CD14-positive monocyte (primary cell): ENCODE measurements around the gene PTPRN2. TPM values are rescaled to one million over a fixed set of nuclear protein-coding genes. Genes with fewer than 3 reads are reported as not detected.

Experiments used
- DNase-seq, 3 donors: peaks; one replicate each; pipeline ENCODE4 v3.0.0-alpha.2; 2011 to 2022
- H2AFZ ChIP-seq: 2 replicates; pipeline ENCODE4 v1.6.0; 2012; ENCODE audit warnings: mild to moderate bottlenecking, low read depth, low read length, inconsistent platforms; ENCODE audit not compliant: insufficient read depth, poor library complexity, severe bottlenecking
- H3K27ac ChIP-seq, 2 donors: 1 replicate in 1 of 2; 2 replicates in 1 of 2; pipeline ENCODE4 v1.5.1; 2012 to 2013; ENCODE audit warnings: low read length in 2 of 2, control low read depth in 1 of 2, inconsistent platforms in 1 of 2, low read depth in 1 of 2, mild to moderate bottlenecking in 1 of 2
- H3K27me3 ChIP-seq, 2 donors: one replicate each; pipeline versions ENCODE4 v1.6.0 to v1.6.1; 2011 to 2013; ENCODE audit warnings: low read length in 2 of 2; ENCODE audit not compliant: control insufficient read depth in 2 of 2, insufficient read depth in 2 of 2
- H3K36me3 ChIP-seq, 2 donors: replicated peaks in 1 of 2; 1 replicate in 1 of 2; 2 replicates in 1 of 2; pipeline versions ENCODE4 v1.5.1 to v1.6.1; 2012 to 2013; ENCODE audit warnings: low read length in 2 of 2, control low read depth in 1 of 2, inconsistent platforms in 1 of 2, mild to moderate bottlenecking in 1 of 2; ENCODE audit not compliant: insufficient read depth in 2 of 2, control insufficient read depth in 1 of 2
- H3K4me1 ChIP-seq, 2 donors: 1 replicate in 1 of 2; 2 replicates in 1 of 2; pipeline versions ENCODE4 v1.5.1 to v1.6.1; 2012 to 2013; ENCODE audit warnings: low read length in 2 of 2, control low read depth in 1 of 2, inconsistent platforms in 1 of 2, mild to moderate bottlenecking in 1 of 2, moderate library complexity in 1 of 2; ENCODE audit not compliant: insufficient read depth in 2 of 2, control insufficient read depth in 1 of 2
- H3K4me2 ChIP-seq: replicated peaks from 2 replicates; pipeline ENCODE3; 2012; ENCODE audit warnings: low read length, moderate library complexity, mild to moderate bottlenecking; ENCODE audit not compliant: poor library complexity, severe bottlenecking; ENCODE audit errors: extremely low read depth
- H3K4me3 ChIP-seq, 3 experiments: fragments of 200-600 bp in 1 of 3; sonication (generic) in 1 of 3; replicated peaks in 1 of 3; 1 replicate in 2 of 3; 2 replicates in 1 of 3; pipeline ENCODE4 v1.5.1; 2011 to 2013; ENCODE audit warnings: low read length in 3 of 3, mild to moderate bottlenecking in 3 of 3, control low read depth in 2 of 3, low read depth in 2 of 3, inconsistent platforms in 1 of 3, moderate library complexity in 1 of 3
- H3K79me2 ChIP-seq: 2 replicates; pipeline ENCODE4 v1.6.0; 2012; ENCODE audit warnings: mild to moderate bottlenecking, control low read depth, inconsistent platforms, low read length, moderate library complexity; ENCODE audit not compliant: insufficient read depth
- H3K9ac ChIP-seq: 2 replicates; pipeline ENCODE4 v1.6.0; 2017; ENCODE audit warnings: low read length, mild to moderate bottlenecking; ENCODE audit not compliant: insufficient read depth, poor library complexity, severe bottlenecking
- H3K9me3 ChIP-seq, 2 donors: replicated peaks in 1 of 2; 1 replicate in 1 of 2; 2 replicates in 1 of 2; pipeline versions ENCODE4 v1.5.1 to v1.6.1; 2012 to 2013; ENCODE audit warnings: low read length in 2 of 2, control low read depth in 1 of 2; ENCODE audit not compliant: control insufficient read depth in 1 of 2, insufficient read depth in 1 of 2
- H4K20me1 ChIP-seq: 2 replicates; pipeline ENCODE4 v1.6.0; 2012; ENCODE audit warnings: mild to moderate bottlenecking, low read length, control low read depth, moderate library complexity; ENCODE audit not compliant: insufficient read depth
- H3K27ac Mint-ChIP-seq, 7 donors: one replicate each; pipeline ENCODE4 v1.8.0; 2020; ENCODE audit warnings: mild to moderate bottlenecking in 7 of 7, mixed read lengths in 7 of 7, moderate library complexity in 6 of 7, inconsistent platforms in 2 of 7
- H3K27me3 Mint-ChIP-seq, 3 donors: one replicate each; pipeline ENCODE4 v1.8.0; 2021 to 2022; ENCODE audit warnings: low read depth in 3 of 3, mild to moderate bottlenecking in 3 of 3, mixed read lengths in 3 of 3, moderate library complexity in 3 of 3, inconsistent platforms in 1 of 3
- H3K36me3 Mint-ChIP-seq, 2 donors: one replicate each; pipeline ENCODE4 v1.8.0; 2020; ENCODE audit warnings: mixed read lengths in 2 of 2, inconsistent platforms in 1 of 2, mild to moderate bottlenecking in 1 of 2
- H3K4me1 Mint-ChIP-seq: one replicate; pipeline ENCODE4 v1.8.0; 2020; ENCODE audit warnings: mild to moderate bottlenecking, mixed read lengths
- H3K4me3 Mint-ChIP-seq, 2 donors: one replicate each; pipeline ENCODE4 v1.8.0; 2020; ENCODE audit warnings: mild to moderate bottlenecking in 2 of 2, mixed read lengths in 2 of 2, moderate library complexity in 1 of 2
- H3K9me3 Mint-ChIP-seq, 7 donors: one replicate each; pipeline ENCODE4 v1.8.0; 2020 to 2022; ENCODE audit warnings: mixed read lengths in 7 of 7, mild to moderate bottlenecking in 6 of 7, moderate library complexity in 6 of 7, inconsistent platforms in 2 of 7
- WGBS: methylation state at CpG from one replicate; pipeline ENCODE4 v1.1.5; 2013; ENCODE audit warnings: missing lambda C conversion rate; ENCODE audit not compliant: insufficient coverage; 5-methylcytosine and 5-hydroxymethylcytosine counted together
- intact Hi-C, 2 donors: fragments of 100-400 bp; cut with micrococcal nuclease; formaldehyde crosslinking; loops; one replicate each; pipeline versions ENCODE4 v1.15.0 to v1.15.1; 2023
- polyA plus RNA-seq, 3 donors: library from polyadenylated mRNA; depleted of rRNA in 1 of 3; unstranded in 2 of 3; stranded (reverse) in 1 of 3; fragments of 300-500 nt in 2 of 3; fragments of >200 nt in 1 of 3; fragmentation: Illumina TruSeq in 2 of 3; gene quantifications; 1 replicate in 2 of 3; 2 replicates in 1 of 3; pipeline ENCODE4 v1.2.3, GENCODE V29; 2012 to 2021
- TF ChIP-seq, protein P1 (sequence below): fragments of 200-600 bp; IDR thresholded peaks from one replicate; pipeline ENCODE4 v1.8.0; 2022; ENCODE audit warnings: antibody characterized with exemption, mild to moderate bottlenecking

Gene PTPRN2
- polyA plus RNA-seq, 3 donors: 0.25 to 1.4 (median 0.97) TPM

DNA sequence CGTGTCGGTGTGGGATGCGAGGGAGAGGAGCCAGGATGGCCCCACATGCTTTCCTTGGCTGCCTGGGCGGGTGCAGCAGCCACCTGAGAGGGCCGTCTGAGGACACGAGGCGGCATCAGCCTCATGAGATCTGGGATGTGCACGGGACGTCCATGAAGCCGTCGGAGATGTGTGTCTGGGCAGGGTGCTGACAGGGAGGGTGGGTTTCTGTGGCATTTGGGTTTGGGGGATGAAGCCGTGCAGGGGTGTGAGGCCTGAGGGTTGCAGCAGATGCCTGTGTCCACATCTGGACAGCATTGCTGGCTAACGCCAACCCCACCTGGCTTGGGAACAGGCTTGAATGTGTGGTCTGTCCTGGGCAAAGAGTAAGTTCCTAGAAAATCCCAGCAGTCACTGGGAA is 1071.3 kb downstream of the PTPRN2 start:
- intact Hi-C loops: no loop called here
- H3K79me2 ChIP-seq: no peaks in the 10 kb centered on the region
- H3K4me1 Mint-ChIP-seq: no peaks in the 10 kb centered on the region
- H3K36me3 ChIP-seq: no peaks in the 10 kb centered on the region
- DNase-seq: no peak
- H3K9me3 Mint-ChIP-seq: peaks cover 0 to 5% (median 2%) of the 10 kb centered on the region in 7 donors
- no peak overlapping the region for H3K4me3 ChIP-seq
- H3K4me2 ChIP-seq: no peak overlapping the region
- 94% methylated on average over 6 of the region's 13 CpGs for WGBS
- no peaks in the 10 kb centered on the region for H3K4me1 ChIP-seq
- H3K27me3 Mint-ChIP-seq: peaks cover 6 to 12% (median 12%) of the 10 kb centered on the region in 3 donors
- H4K20me1 ChIP-seq: no peaks in the 10 kb centered on the region
- H3K27ac ChIP-seq: no peak overlapping the region
- H3K9ac ChIP-seq: no peak overlapping the region
- H3K36me3 Mint-ChIP-seq: no peaks in the 10 kb centered on the region
- peak overlapping the region in 2 of 7 donors; percentile 11 to 16 for H3K27ac Mint-ChIP-seq
- H3K9me3 ChIP-seq: no peaks in the 10 kb centered on the region
- H3K27me3 ChIP-seq: no peaks in the 10 kb centered on the region
- no peak overlapping the region for H3K4me3 Mint-ChIP-seq
- H2AFZ ChIP-seq: no peak overlapping the region
- TF ChIP-seq, protein P1, sequence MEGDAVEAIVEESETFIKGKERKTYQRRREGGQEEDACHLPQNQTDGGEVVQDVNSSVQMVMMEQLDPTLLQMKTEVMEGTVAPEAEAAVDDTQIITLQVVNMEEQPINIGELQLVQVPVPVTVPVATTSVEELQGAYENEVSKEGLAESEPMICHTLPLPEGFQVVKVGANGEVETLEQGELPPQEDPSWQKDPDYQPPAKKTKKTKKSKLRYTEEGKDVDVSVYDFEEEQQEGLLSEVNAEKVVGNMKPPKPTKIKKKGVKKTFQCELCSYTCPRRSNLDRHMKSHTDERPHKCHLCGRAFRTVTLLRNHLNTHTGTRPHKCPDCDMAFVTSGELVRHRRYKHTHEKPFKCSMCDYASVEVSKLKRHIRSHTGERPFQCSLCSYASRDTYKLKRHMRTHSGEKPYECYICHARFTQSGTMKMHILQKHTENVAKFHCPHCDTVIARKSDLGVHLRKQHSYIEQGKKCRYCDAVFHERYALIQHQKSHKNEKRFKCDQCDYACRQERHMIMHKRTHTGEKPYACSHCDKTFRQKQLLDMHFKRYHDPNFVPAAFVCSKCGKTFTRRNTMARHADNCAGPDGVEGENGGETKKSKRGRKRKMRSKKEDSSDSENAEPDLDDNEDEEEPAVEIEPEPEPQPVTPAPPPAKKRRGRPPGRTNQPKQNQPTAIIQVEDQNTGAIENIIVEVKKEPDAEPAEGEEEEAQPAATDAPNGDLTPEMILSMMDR: no peak

GRCh38 chr7:157515342-157516041 is 1072.1 kb downstream of the PTPRN2 start:
- intact Hi-C loops: no loop called here
- Histone ChIP-seq H3K36me3 (no peaks in the 10 kb centered on the region), H2AFZ (no peak overlapping the region), H3K27me3 (no peaks in the 10 kb centered on the region), H3K4me2 (no peak overlapping the region), H4K20me1 (no peaks in the 10 kb centered on the region), H3K4me3 (no peak overlapping the region), H3K9me3 (no peaks in the 10 kb centered on the region), H3K9ac (no peak overlapping the region), H3K79me2 (no peaks in the 10 kb centered on the region), H3K4me1 (no peaks in the 10 kb centered on the region), H3K27ac (no peak overlapping the region)
- no peak for DNase-seq
- TF ChIP-seq, protein P1: no peak
- 88% methylated on average over 14 of the region's 21 CpGs for WGBS
- Mint-ChIP-seq H3K4me1 (no peaks in the 10 kb centered on the region), H3K27ac (no peak overlapping the region), H3K36me3 (no peaks in the 10 kb centered on the region), H3K27me3 (peaks cover 6 to 12% (median 10%) of the 10 kb centered on the region in 3 donors), H3K9me3 (peaks cover 0 to 5% (median 2%) of the 10 kb centered on the region in 7 donors), H3K4me3 (no peak overlapping the region)
